Mucosa of rectum (tissue), 2 donors: ENCODE measurements around the gene HERC6.
"Not testable (repeated sequence)": the region's sequence is repeated elsewhere in the genome, so short reads cannot be mapped to it uniquely, and the experiment has no call there.

Experiments
- H3K27ac ChIP-seq, 2 donors: one replicate each; pipeline ENCODE4 v1.7.0; 2013; ENCODE audit warnings: inconsistent platforms in 2 of 2, low read depth in 2 of 2, low read length in 2 of 2
- H3K27me3 ChIP-seq, 2 donors: one replicate each; pipeline ENCODE4 v1.7.0; 2013; ENCODE audit warnings: low read length in 2 of 2; ENCODE audit not compliant: control insufficient read depth in 2 of 2, insufficient read depth in 2 of 2
- H3K36me3 ChIP-seq, 2 donors: one replicate each; pipeline ENCODE4 v1.7.0; 2013; ENCODE audit warnings: low read length in 2 of 2; ENCODE audit not compliant: control insufficient read depth in 2 of 2, insufficient read depth in 2 of 2
- H3K4me1 ChIP-seq, 2 donors: one replicate each; pipeline ENCODE4 v1.7.0; 2013; ENCODE audit warnings: low read length in 2 of 2, mild to moderate bottlenecking in 1 of 2; ENCODE audit not compliant: control insufficient read depth in 2 of 2, insufficient read depth in 2 of 2
- H3K4me3 ChIP-seq, 2 donors: one replicate each; pipeline ENCODE4 v1.7.0; 2013; ENCODE audit warnings: low read length in 2 of 2
- H3K9ac ChIP-seq, 2 donors: one replicate each; pipeline ENCODE4 v1.7.0; 2013; ENCODE audit warnings: low read length in 2 of 2, low read depth in 1 of 2, mild to moderate bottlenecking in 1 of 2
- H3K9me3 ChIP-seq, 2 donors: one replicate each; pipeline ENCODE4 v1.7.0; 2013; ENCODE audit warnings: low read length in 2 of 2; ENCODE audit not compliant: control insufficient read depth in 2 of 2
- donor health status: healthy.
- donor health status: Normal muscosa, but diverticular disease.

HERC6 gene

GRCh38 chr4:88356771-88357170 lies 21.9 kb upstream of the HERC6 start:
- no peaks in the 10 kb centered on the region for H3K27me3 ChIP-seq
- H3K27ac ChIP-seq, result no peak overlapping the region
- H3K9ac ChIP-seq, result no peak overlapping the region
- H3K4me3 ChIP-seq, result no peak overlapping the region
- no peaks in the 10 kb centered on the region for H3K36me3 ChIP-seq
- H3K4me1 ChIP-seq, result no peaks in the 10 kb centered on the region
- no peaks in the 10 kb centered on the region for H3K9me3 ChIP-seq

GRCh38 chr4:88357262-88357661 lies 21.4 kb upstream of the HERC6 start:
- no peak overlapping the region for H3K9ac ChIP-seq
- H3K4me3 ChIP-seq, result no peak overlapping the region
- H3K27ac ChIP-seq, result no peak overlapping the region
- H3K27me3 ChIP-seq, result no peaks in the 10 kb centered on the region
- H3K36me3 ChIP-seq, result no peaks in the 10 kb centered on the region
- no peaks in the 10 kb centered on the region for H3K4me1 ChIP-seq
- H3K9me3 ChIP-seq, result no peaks in the 10 kb centered on the region

- Histone ChIP-seq H3K27me3 (no peaks in the 10 kb centered on the region), H3K4me1 (no peaks in the 10 kb centered on the region), H3K27ac (no peak overlapping the region), H3K9me3 (no peaks in the 10 kb centered on the region), H3K4me3 (no peak overlapping the region), H3K36me3 (no peaks in the 10 kb centered on the region), H3K9ac (no peak overlapping the region)
Observed at GRCh38 chr4:88359558-88359957, 19.1 kb upstream of the HERC6 start.

- Histone ChIP-seq H3K9me3 (no peaks in the 10 kb centered on the region), H3K9ac (no peak overlapping the region), H3K27me3 (no peaks in the 10 kb centered on the region), H3K36me3 (no peaks in the 10 kb centered on the region), H3K4me1 (no peaks in the 10 kb centered on the region), H3K4me3 (no peak overlapping the region), H3K27ac (no peak overlapping the region)
Observed at GRCh38 chr4:88360256-88360655, 18.4 kb upstream of the HERC6 start.

- no peaks in the 10 kb centered on the region for H3K27me3 ChIP-seq
- no peaks in the 10 kb centered on the region for H3K9me3 ChIP-seq
- no peaks in the 10 kb centered on the region for H3K36me3 ChIP-seq
- H3K9ac ChIP-seq, result no peak overlapping the region
- no peaks in the 10 kb centered on the region for H3K4me1 ChIP-seq
- H3K4me3 ChIP-seq, result no peak overlapping the region
- H3K27ac ChIP-seq, result no peak overlapping the region
Observed at GRCh38 chr4:88360791-88361190, 17.9 kb upstream of the HERC6 start.

- not testable (repeated sequence) for H3K9me3 ChIP-seq, H3K9ac ChIP-seq, H3K4me1 ChIP-seq, H3K27ac ChIP-seq, H3K27me3 ChIP-seq, H3K36me3 ChIP-seq, H3K4me3 ChIP-seq
Observed at GRCh38 chr4:88361217-88361773, 17.4 kb upstream of the HERC6 start.

GRCh38 chr4:88366460-88366859 lies 12.2 kb upstream of the HERC6 start:
- no peak overlapping the region for H3K9ac ChIP-seq
- H3K9me3 ChIP-seq, result no peaks in the 10 kb centered on the region
- no peak overlapping the region for H3K4me3 ChIP-seq
- H3K27ac ChIP-seq, result no peak overlapping the region
- no peaks in the 10 kb centered on the region for H3K4me1 ChIP-seq
- no peaks in the 10 kb centered on the region for H3K36me3 ChIP-seq
- H3K27me3 ChIP-seq, result no peaks in the 10 kb centered on the region

- no peaks in the 10 kb centered on the region for H3K9me3 ChIP-seq
- no peaks in the 10 kb centered on the region for H3K36me3 ChIP-seq
- H3K9ac ChIP-seq, result no peak overlapping the region
- no peaks in the 10 kb centered on the region for H3K27me3 ChIP-seq
- no peaks in the 10 kb centered on the region for H3K4me1 ChIP-seq
- H3K27ac ChIP-seq, result no peak overlapping the region
- no peak overlapping the region for H3K4me3 ChIP-seq
Observed at GRCh38 chr4:88367826-88368225, 10.8 kb upstream of the HERC6 start.

- not testable (repeated sequence) for H3K36me3 ChIP-seq, H3K4me3 ChIP-seq, H3K4me1 ChIP-seq, H3K27me3 ChIP-seq, H3K9me3 ChIP-seq, H3K27ac ChIP-seq, H3K9ac ChIP-seq
Observed at GRCh38 chr4:88369180-88369812, 9.4 kb upstream of the HERC6 start.

- Histone ChIP-seq H3K27ac (no peak overlapping the region), H3K9me3 (no peaks in the 10 kb centered on the region)
Observed at GRCh38 chr4:88381123-88381522, 2.5 kb downstream of the HERC6 start.

More at GRCh38 chr4:88381123-88381522, 2.5 kb downstream of the HERC6 start:
- no peak overlapping the region for H3K4me3 ChIP-seq
- no peaks in the 10 kb centered on the region for H3K27me3 ChIP-seq
- H3K36me3 ChIP-seq, result no peaks in the 10 kb centered on the region
- no peak overlapping the region for H3K9ac ChIP-seq
- H3K4me1 ChIP-seq, result peaks cover 0 to 5% of the 10 kb centered on the region in 2 donors
